Measurements from ENCODE around the gene MED13L.
A peak's percentile ranks its signal among the peaks of the same experiment; 100 is the strongest.

The MED13L gene

GRCh38 chr12:116276652-116277466, 634 bp downstream of the MED13L start:
- peak; percentile 61 for DNase-seq (ENCODE audit: low spot score)

GRCh38 chr12:116274551-116275375, 2.7 kb downstream of the MED13L start:
- DNase-seq (ENCODE audit: low spot score): no peak

- no peak for DNase-seq (ENCODE audit: low spot score)
Observed at GRCh38 chr12:116273813-116274550, 3.5 kb downstream of the MED13L start.

- DNase-seq (ENCODE audit: low spot score): no peak
Observed at GRCh38 chr12:116267948-116268347, 9.5 kb downstream of the MED13L start.

GRCh38 chr12:116266631-116267349, 10.7 kb downstream of the MED13L start:
- no peak for DNase-seq (ENCODE audit: low spot score)

- DNase-seq (ENCODE audit: low spot score): no peak
Observed at GRCh38 chr12:116266168-116266601, 11.3 kb downstream of the MED13L start.

- no peak for DNase-seq (ENCODE audit: low spot score)
Observed at GRCh38 chr12:116265351-116266147, 11.9 kb downstream of the MED13L start.

- no peak for DNase-seq (ENCODE audit: low spot score)
Observed at GRCh38 chr12:116264525-116265070, 12.9 kb downstream of the MED13L start.

GRCh38 chr12:116263844-116264243, 13.6 kb downstream of the MED13L start:
- no peak for DNase-seq (ENCODE audit: low spot score)

GRCh38 chr12:116263431-116263830, 14.1 kb downstream of the MED13L start:
- DNase-seq (ENCODE audit: low spot score): no peak

GRCh38 chr12:116262741-116263140, 14.8 kb downstream of the MED13L start:
- DNase-seq (ENCODE audit: low spot score): no peak

GRCh38 chr12:116261525-116262100, 15.9 kb downstream of the MED13L start:
- DNase-seq (ENCODE audit: low spot score): no peak

GRCh38 chr12:116259800-116260577, 17.5 kb downstream of the MED13L start:
- no peak for DNase-seq (ENCODE audit: low spot score)

- DNase-seq (ENCODE audit: low spot score): no peak
Observed at GRCh38 chr12:116257826-116258225, 19.7 kb downstream of the MED13L start.

GRCh38 chr12:116257215-116257614, 20.3 kb downstream of the MED13L start:
- DNase-seq (ENCODE audit: low spot score): no peak

GRCh38 chr12:116249938-116250337, 27.6 kb downstream of the MED13L start:
- no peak for DNase-seq (ENCODE audit: low spot score)

- DNase-seq (ENCODE audit: low spot score): no peak
Observed at GRCh38 chr12:116248930-116249329, 28.6 kb downstream of the MED13L start.

- DNase-seq (ENCODE audit: low spot score): no peak
Observed at GRCh38 chr12:116248433-116248832, 29.1 kb downstream of the MED13L start.

GRCh38 chr12:116247377-116247776, 30.1 kb downstream of the MED13L start:
- DNase-seq (ENCODE audit: low spot score): no peak
